ENCODE measurements around the gene CYP4F22.

- TF ChIP-seq, protein P1, sequence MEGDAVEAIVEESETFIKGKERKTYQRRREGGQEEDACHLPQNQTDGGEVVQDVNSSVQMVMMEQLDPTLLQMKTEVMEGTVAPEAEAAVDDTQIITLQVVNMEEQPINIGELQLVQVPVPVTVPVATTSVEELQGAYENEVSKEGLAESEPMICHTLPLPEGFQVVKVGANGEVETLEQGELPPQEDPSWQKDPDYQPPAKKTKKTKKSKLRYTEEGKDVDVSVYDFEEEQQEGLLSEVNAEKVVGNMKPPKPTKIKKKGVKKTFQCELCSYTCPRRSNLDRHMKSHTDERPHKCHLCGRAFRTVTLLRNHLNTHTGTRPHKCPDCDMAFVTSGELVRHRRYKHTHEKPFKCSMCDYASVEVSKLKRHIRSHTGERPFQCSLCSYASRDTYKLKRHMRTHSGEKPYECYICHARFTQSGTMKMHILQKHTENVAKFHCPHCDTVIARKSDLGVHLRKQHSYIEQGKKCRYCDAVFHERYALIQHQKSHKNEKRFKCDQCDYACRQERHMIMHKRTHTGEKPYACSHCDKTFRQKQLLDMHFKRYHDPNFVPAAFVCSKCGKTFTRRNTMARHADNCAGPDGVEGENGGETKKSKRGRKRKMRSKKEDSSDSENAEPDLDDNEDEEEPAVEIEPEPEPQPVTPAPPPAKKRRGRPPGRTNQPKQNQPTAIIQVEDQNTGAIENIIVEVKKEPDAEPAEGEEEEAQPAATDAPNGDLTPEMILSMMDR (IDR thresholded peaks at IDR 0.05 in 2 of 3, conservative IDR thresholded peaks at IDR 0.05 in 1 of 3; ENCODE audit: insufficient read depth in 2 of 3, low read depth in 1 of 3, low read length in 3 of 3), result no peak
- TF ChIP-seq POLR2AphosphoS5 (IDR thresholded peaks at IDR 0.05; ENCODE audit: control insufficient read depth, insufficient read depth, low read depth, low read length), result no peak
- no peak for TF ChIP-seq SREBF1 (IDR thresholded peaks at IDR 0.05; ENCODE audit: borderline replicate concordance, low read depth, low read length)
- TF ChIP-seq PRPF4 (IDR thresholded peaks at IDR 0.05; ENCODE audit: insufficient read depth, low read depth, low read length, poor library complexity, severe bottlenecking), result no peak
- TF ChIP-seq GABPA (tag; conservative IDR thresholded peaks at IDR 0.05; ENCODE audit: low read depth), result no peak
- TF ChIP-seq TCF7 (IDR thresholded peaks at IDR 0.05; ENCODE audit: borderline replicate concordance), result no peak
Observed at GRCh38 chr19:15538774-15539173, 30.4 kb downstream of the CYP4F22 start.

Data from K562 (cell line).